NT2/D1 (cell line): ENCODE results near the gene NSRP1.
"Not testable (repeated sequence)": the region's sequence is repeated elsewhere in the genome, so short reads cannot be mapped to it uniquely, and the experiment has no call there.

Experiments
- DNase-seq: peaks from one replicate; pipeline ENCODE4 v3.0.0-alpha.2; 2011; ENCODE audit warnings: low read depth, low spot score
- H3K27me3 ChIP-seq: 2 replicates; pipeline ENCODE4 v1.6.0; 2011; ENCODE audit warnings: mild to moderate bottlenecking; ENCODE audit not compliant: insufficient read length, insufficient read depth
- H3K36me3 ChIP-seq: 2 replicates; pipeline ENCODE4 v1.6.1; 2011; ENCODE audit warnings: mild to moderate bottlenecking, low read length, mixed read lengths; ENCODE audit not compliant: insufficient read depth, insufficient read length
- H3K4me1 ChIP-seq: 2 replicates; pipeline ENCODE4 v1.5.1; 2011; ENCODE audit not compliant: insufficient read depth, insufficient read length
- H3K4me3 ChIP-seq: 2 replicates; pipeline ENCODE4 v1.5.1; 2011; ENCODE audit warnings: low read depth; ENCODE audit not compliant: insufficient read length
- H3K9ac ChIP-seq: 2 replicates; pipeline ENCODE4 v1.6.0; 2011; ENCODE audit warnings: low read depth; ENCODE audit not compliant: insufficient read length
- H3K9me3 ChIP-seq: 2 replicates; pipeline ENCODE4 v1.5.1; 2011; ENCODE audit warnings: mild to moderate bottlenecking, low read length; ENCODE audit not compliant: insufficient read depth
- SUZ12 ChIP-seq: IDR thresholded peaks from 2 replicates; pipeline ENCODE4 v1.6.1; 2011; ENCODE audit not compliant: insufficient read length, insufficient read depth; ENCODE audit errors: extremely low read depth
- YY1 ChIP-seq: IDR thresholded peaks from 2 replicates; pipeline ENCODE4 v1.6.1; 2011; ENCODE audit not compliant: insufficient read length, insufficient read depth
- ZNF274 ChIP-seq: IDR thresholded peaks from 2 replicates; pipeline ENCODE4 v1.6.1; 2011; ENCODE audit warnings: mild to moderate bottlenecking, low read depth, low read length

Gene NSRP1, protein sequence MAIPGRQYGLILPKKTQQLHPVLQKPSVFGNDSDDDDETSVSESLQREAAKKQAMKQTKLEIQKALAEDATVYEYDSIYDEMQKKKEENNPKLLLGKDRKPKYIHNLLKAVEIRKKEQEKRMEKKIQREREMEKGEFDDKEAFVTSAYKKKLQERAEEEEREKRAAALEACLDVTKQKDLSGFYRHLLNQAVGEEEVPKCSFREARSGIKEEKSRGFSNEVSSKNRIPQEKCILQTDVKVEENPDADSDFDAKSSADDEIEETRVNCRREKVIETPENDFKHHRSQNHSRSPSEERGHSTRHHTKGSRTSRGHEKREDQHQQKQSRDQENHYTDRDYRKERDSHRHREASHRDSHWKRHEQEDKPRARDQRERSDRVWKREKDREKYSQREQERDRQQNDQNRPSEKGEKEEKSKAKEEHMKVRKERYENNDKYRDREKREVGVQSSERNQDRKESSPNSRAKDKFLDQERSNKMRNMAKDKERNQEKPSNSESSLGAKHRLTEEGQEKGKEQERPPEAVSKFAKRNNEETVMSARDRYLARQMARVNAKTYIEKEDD

DNA sequence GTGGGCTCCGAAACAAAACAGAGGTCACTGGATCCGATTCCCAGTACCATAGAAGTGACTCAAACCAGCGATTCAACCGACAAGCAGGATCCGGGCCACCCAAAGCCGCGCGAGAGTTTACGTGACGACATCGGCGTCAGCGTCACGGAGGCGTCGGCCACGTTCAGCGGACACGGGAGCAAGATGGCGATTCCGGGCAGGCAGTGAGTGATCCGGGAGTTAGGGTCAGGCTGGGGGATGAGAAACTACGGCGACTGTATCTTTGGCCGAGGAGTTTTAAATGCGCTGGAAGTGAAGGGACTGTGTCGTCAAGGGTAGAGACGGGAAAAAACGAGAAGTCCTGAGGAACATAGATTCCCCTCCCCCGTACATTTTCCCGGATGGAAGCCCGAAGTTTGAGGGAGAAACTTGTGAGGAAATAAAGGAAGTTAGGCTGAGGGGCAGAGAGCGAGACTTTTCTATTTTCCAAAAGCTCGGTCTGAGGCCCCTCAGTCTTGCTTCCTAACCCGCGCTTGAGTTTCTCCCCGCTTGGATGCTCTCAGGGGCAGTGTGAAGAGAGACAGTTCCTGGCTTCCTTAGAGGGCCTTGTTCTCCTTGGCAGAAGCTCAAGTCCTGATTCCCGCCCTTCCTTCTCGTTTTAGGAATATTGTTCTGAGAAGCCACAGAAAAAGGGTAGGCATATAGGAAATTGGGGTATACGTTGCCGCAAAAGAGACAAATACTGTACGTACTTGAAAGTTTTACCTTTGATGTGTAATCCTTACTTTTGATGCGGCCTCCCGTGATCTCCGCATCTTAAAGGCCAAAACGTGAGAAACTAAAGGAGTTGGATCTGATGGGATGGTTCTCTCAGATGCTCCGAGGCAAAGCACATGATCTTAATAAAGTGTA lies at the start of gene NSRP1:
Gene NSRP1, plus strand, starts transcription at position 156 of the 891 bp plus-strand sequence. Its CDS starts 28 bp downstream, at position 184.
- Histone ChIP-seq H3K36me3 (peaks cover 11% of the 10 kb centered on the region), H3K9me3 (no peaks in the 10 kb centered on the region), H3K4me1 (no peaks in the 10 kb centered on the region), H3K4me3 (peak within 1 kb of the TSS; percentile 84), H3K27me3 (no peaks in the 10 kb centered on the region), H3K9ac (peak within 1 kb of the TSS; percentile 98)
- DNase-seq: peak; percentile 87
- TF ChIP-seq YY1: peak; percentile 83
- no peak for TF ChIP-seq SUZ12
- TF ChIP-seq ZNF274: no peak

DNA sequence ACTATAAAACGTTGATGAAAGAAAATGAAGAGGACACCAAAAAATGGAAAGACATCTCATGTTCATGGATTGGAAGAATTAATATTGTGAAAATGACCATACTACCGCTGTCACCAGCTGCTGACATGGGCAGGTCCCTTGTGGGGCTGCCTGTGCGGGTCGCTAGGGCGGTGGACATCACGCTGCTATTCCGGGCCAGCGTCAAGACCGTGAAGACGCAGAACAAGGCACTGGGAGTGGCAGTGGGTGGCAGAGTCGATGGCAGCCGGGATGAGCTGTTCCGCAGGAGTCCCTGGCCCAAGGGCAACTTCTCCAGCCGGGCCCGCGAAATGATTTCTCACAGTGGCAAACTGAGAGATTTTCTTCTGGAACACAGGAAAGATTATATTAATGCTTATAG lies 48.2 kb upstream of the NSRP1 start:
- H3K9me3 ChIP-seq: peaks cover 15% of the 10 kb centered on the region
- H3K4me1 ChIP-seq: no peaks in the 10 kb centered on the region
- H3K27me3 ChIP-seq: no peaks in the 10 kb centered on the region
- no peaks in the 10 kb centered on the region for H3K36me3 ChIP-seq
- no peak for DNase-seq
- H3K4me3 ChIP-seq: no peak overlapping the region
- TF ChIP-seq ZNF274 (no peak), SUZ12 (no peak), YY1 (no peak)
- no peak overlapping the region for H3K9ac ChIP-seq

DNA sequence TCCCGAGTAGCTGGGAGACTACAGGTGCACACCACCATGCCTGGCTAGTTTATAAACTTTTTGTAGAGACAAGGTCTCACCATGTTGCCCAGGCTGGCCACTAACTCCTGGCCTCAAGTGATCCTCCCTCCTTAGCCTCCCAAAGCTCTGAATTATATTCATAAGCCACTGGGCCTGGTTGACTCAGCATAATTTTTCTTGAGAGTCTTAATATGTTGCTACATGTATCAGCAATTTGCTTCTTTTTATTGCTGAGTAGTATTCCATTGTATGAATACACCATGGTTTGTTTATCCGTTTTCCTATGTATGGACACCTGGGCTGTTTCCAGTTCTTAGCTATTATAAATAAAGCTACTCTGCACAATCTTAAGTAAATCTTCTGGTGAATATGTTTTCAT lies 42.4 kb upstream of the NSRP1 start:
- H3K9me3 ChIP-seq: no peaks in the 10 kb centered on the region
- TF ChIP-seq YY1 (no peak), SUZ12 (no peak), ZNF274 (no peak)
- no peak overlapping the region for H3K4me3 ChIP-seq
- no peaks in the 10 kb centered on the region for H3K36me3 ChIP-seq
- no peaks in the 10 kb centered on the region for H3K4me1 ChIP-seq
- H3K27me3 ChIP-seq: no peaks in the 10 kb centered on the region
- no peak overlapping the region for H3K9ac ChIP-seq
- DNase-seq: no peak

DNA sequence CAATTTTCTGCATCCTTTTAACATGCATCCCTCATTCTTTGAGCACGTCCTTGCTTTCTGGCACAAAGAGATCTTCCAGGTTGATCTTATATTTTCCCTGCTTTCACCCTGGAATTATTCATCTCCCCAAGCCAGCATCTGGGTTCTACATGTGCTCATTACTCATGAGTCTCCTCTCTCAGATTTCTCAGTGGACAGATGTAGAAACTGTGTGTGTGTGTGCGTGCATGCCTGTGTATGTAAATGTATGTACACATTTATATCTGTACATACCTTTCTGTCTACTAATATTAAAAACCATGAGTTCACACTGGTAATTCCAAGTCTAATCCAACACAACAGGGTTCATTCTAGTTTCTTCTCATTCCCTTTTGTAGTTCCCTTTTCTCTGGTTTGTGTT lies 41.9 kb upstream of the NSRP1 start:
- H3K4me1 ChIP-seq: no peaks in the 10 kb centered on the region
- DNase-seq: no peak
- H3K27me3 ChIP-seq: no peaks in the 10 kb centered on the region
- no peaks in the 10 kb centered on the region for H3K9me3 ChIP-seq
- no peak overlapping the region for H3K4me3 ChIP-seq
- no peaks in the 10 kb centered on the region for H3K36me3 ChIP-seq
- H3K9ac ChIP-seq: no peak overlapping the region
- TF ChIP-seq SUZ12 (no peak), ZNF274 (no peak), YY1 (no peak)

DNA sequence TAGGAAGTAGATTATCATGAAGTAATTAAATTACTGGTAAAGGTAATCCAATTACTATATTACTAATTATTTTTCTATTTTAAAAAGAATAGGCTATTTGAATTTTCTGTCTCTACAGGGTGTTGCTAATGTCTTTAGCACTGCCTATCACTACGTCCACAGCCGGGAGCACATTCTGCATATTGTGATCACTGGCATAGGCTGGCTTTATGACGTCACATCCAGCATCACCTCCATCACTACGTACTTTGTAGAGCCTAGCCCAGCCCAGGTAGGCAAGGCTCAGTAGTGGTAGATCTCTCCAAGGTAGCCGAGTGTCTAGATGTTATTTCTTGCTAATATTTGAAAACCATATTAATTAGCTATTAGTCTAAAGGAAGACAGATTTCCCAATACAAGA lies 33.8 kb upstream of the NSRP1 start:
- DNase-seq: no peak
- Histone ChIP-seq H3K9me3 (no peaks in the 10 kb centered on the region), H3K27me3 (no peaks in the 10 kb centered on the region), H3K4me3 (no peak overlapping the region), H3K9ac (no peak overlapping the region), H3K36me3 (no peaks in the 10 kb centered on the region), H3K4me1 (no peaks in the 10 kb centered on the region)
- TF ChIP-seq ZNF274 (no peak), SUZ12 (no peak), YY1 (no peak)

GRCh38 chr17:30084788-30085187 lies 31.8 kb upstream of the NSRP1 start:
- TF ChIP-seq ZNF274 (no peak), SUZ12 (no peak), YY1 (no peak)
- Histone ChIP-seq H3K4me1 (no peaks in the 10 kb centered on the region), H3K4me3 (no peak overlapping the region), H3K9ac (no peak overlapping the region), H3K36me3 (no peaks in the 10 kb centered on the region), H3K9me3 (no peaks in the 10 kb centered on the region), H3K27me3 (no peaks in the 10 kb centered on the region)
- no peak for DNase-seq

- no peaks in the 10 kb centered on the region for H3K9me3 ChIP-seq
- TF ChIP-seq SUZ12 (no peak), ZNF274 (no peak), YY1 (no peak)
These were observed 29.7 kb upstream of the NSRP1 start for GRCh38 chr17:30086896-30087295.

DNA sequence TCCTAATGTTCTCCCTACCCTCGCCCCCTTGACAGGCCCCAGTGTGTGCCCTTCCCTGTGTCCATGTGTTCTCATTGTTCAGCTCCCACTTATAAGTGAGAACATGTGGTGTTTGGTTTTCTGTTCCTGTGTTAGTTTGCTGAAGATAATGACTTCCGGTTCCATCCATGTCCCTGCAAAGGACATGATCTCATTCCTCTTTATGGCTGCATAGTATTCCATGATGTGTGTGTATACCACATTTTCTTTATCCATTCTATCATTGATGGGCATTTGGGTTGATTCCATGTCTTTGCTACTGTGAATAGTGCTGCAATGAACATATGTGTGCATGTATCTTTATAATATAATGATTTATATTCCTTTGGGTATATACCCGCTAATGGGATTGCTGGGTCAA lies 29.2 kb upstream of the NSRP1 start:
- H3K4me1 ChIP-seq, H3K4me3 ChIP-seq, H3K36me3 ChIP-seq, H3K9ac ChIP-seq, H3K27me3 ChIP-seq, DNase-seq, H3K9me3 ChIP-seq: not testable (repeated sequence)

More at GRCh38 chr17:30086896-30087295, 29.7 kb upstream of the NSRP1 start:
- Histone ChIP-seq H3K9ac (no peak overlapping the region), H3K4me1 (no peaks in the 10 kb centered on the region), H3K4me3 (no peak overlapping the region), H3K36me3 (no peaks in the 10 kb centered on the region), H3K27me3 (no peaks in the 10 kb centered on the region)
- no peak for DNase-seq
